ENCODE data around the gene RAD54L. TPM values are rescaled to one million over a fixed set of nuclear protein-coding genes. Genes with fewer than 3 reads are reported as not detected.

The RAD54L gene
- total and polyA plus RNA-seq, 2 of the 4 experiments (the other 2 are of a cell fraction): 4.8 to 10.6 TPM

DNA sequence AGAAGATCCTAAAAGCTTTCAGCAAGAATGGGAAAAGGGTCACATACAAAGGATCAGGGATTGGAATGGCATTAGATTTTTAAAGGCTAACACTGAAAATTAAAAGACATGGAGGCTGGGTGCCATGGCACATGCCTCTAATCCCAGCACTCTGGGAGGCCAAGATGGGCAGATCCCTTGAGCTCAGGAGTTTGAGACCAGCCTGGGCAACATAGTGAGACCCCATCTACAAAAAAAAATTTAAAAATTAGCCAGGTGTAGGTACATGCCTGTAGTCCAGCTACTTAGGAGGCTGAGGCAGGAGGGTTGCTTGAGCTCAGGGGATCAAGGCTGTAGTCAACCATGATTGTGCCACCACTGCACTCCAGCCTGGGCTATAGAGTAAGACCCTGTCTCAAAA, 32.1 kb upstream of the RAD54L start:
- Histone ChIP-seq H3K14ac (replicated peaks; ENCODE audit: low read depth, low read length) (no peak overlapping the region), H3K4me1 (ENCODE audit: control insufficient read depth, insufficient read depth, low read length) (peaks cover 3% of the 10 kb centered on the region), H4K8ac (ENCODE audit: low read depth in 2 of 2, low read length in 2 of 2) (no peak overlapping the region), H3K56ac (ENCODE audit: extremely low read depth, insufficient read depth, low read length) (no peak overlapping the region), H2BK120ac (ENCODE audit: low read depth, low read length) (no peak overlapping the region), H3K27ac (ENCODE audit: insufficient read depth, low read length) (no peak overlapping the region), H3K27me3 (ENCODE audit: control insufficient read depth, insufficient read depth, low read length) (no peaks in the 10 kb centered on the region), H3K4ac (ENCODE audit: low read depth, low read length) (no peak overlapping the region), H2BK15ac (ENCODE audit: low read depth, low read length) (no peak overlapping the region), H3K23ac (ENCODE audit: low read depth, low read length) (no peak overlapping the region), H2AFZ (replicated peaks; ENCODE audit: low read length, poor library complexity) (no peak overlapping the region), H2AK5ac (ENCODE audit: low read depth, low read length) (no peak overlapping the region), H3K36me3 (ENCODE audit: control insufficient read depth, insufficient read depth, low read length) (peaks cover 2% of the 10 kb centered on the region; the same call in 1 of the 2 replicates), H3K18ac (ENCODE audit: low read depth, low read length) (no peak overlapping the region), H3K9me1 (ENCODE audit: insufficient read depth, low read length) (0 out of 2 replicates have a peak, but pooled peaks cover 6% of the 10 kb centered on the region), H2BK20ac (ENCODE audit: low read depth, low read length) (no peak overlapping the region), H4K20me1 (ENCODE audit: insufficient read depth, low read length) (no peaks in the 10 kb centered on the region), H4K91ac (ENCODE audit: insufficient read depth, low read depth, low read length) (no peak overlapping the region), H3K4me3 (ENCODE audit: insufficient read depth, low read depth, low read length) (no peak overlapping the region), H3K9ac (ENCODE audit: low read depth, low read length) (no peak overlapping the region), H3K79me1 (ENCODE audit: low read depth in 1 of 2, low read length in 2 of 2) (no peaks in the 10 kb centered on the region), H3K9me3 (ENCODE audit: control insufficient read depth, insufficient read depth, low read length) (no peaks in the 10 kb centered on the region), H3K4me2 (ENCODE audit: low read depth, low read length) (no peak overlapping the region), H4K5ac (ENCODE audit: low read depth, low read length) (no peak overlapping the region), H2BK5ac (ENCODE audit: low read depth, low read length, poor library complexity, severe bottlenecking) (no peak overlapping the region), H2AK9ac (replicated peaks; ENCODE audit: low read depth, low read length, poor library complexity) (no peak overlapping the region)
- dilution Hi-C loops (cut with HindIII; ENCODE audit: low sequenced_read_pairs, unreplicated experiment): no loop called here
- POLR2A ChIA-PET (ENCODE audit: unreplicated experiment): no interaction called here
- no TSS peak for BruUV-seq (replicated peaks)
- CTCF ChIA-PET: interaction anchor here (0.6 to 1.0 kb wide), 2 partner anchors 8 to 17 kb away, joined by 4 to 5 read pairs; partner anchors contain the start of gene POMGNT1
- DNase-seq (no peak), ATAC-seq (ENCODE audit: low read depth) (no peak)
- intact Hi-C loops (cut with micrococcal nuclease): no loop called here
- TF ChIP-seq CHD1 (IDR thresholded peaks at IDR 0.05; ENCODE audit: low read depth, low read length) (no peak), CTCF (conservative IDR thresholded peaks at IDR 0.05; ENCODE audit: low read depth, low read length) (no peak), RFX5 (IDR thresholded peaks at IDR 0.05; ENCODE audit: low read depth, low read length) (no peak), BHLHE40 (IDR thresholded peaks at IDR 0.05; ENCODE audit: low read depth, low read length) (no peak), CEBPB (IDR thresholded peaks at IDR 0.05; ENCODE audit: low read depth, low read length) (no peak), RCOR1 (IDR thresholded peaks at IDR 0.05; ENCODE audit: insufficient replicate concordance, low read length) (no peak), MXI1 (IDR thresholded peaks at IDR 0.05; ENCODE audit: borderline replicate concordance, low read depth, low read length) (no peak), MAFK (IDR thresholded peaks at IDR 0.05; ENCODE audit: low read depth, low read length) (no peak), USF2 (IDR thresholded peaks at IDR 0.05; ENCODE audit: low read depth, low read length) (no peak), MAZ (IDR thresholded peaks at IDR 0.05; ENCODE audit: borderline replicate concordance, low read depth, low read length) (no peak), NFE2L2 (IDR thresholded peaks at IDR 0.05; ENCODE audit: low read depth, low read length) (no peak), FOS (IDR thresholded peaks at IDR 0.05; ENCODE audit: low read depth, low read length) (no peak)
- in situ Hi-C loops (cut with MboI; ENCODE audit: low sequenced_read_pairs): no loop called here
